ENCODE measurements around the gene SSBP4. TPM values are rescaled to one million over a fixed set of nuclear protein-coding genes. Genes with fewer than 3 reads are reported as not detected.

The SSBP4 gene
- total and polyA plus RNA-seq, 2 of the 8 experiments (the other 6 are each of a cell fraction or from before 2014, with no cell fraction given) = 26.4 to 33.7 TPM

DNA sequence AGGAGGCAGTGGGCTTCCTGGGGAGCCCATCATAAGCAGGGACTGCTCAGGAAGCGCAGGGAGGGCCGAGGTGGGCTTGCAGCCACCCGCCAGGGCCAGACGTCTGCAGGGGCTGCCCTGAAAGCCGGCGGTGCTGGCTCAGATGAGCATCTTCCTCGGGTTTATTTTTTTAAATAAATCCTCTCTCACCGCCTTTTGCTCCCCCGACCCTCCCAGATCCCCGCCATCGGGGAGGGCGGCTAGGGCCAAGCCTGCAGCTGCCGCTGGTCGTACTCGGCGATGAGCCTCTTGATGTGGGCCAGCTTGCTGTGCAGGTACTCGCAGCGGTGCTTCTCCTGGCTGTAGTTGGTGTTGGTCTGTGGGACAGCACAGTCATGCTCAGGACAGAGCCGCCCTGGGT is 25.3 kb downstream of the SSBP4 start:
- 93% methylated on average over 19 of the region's 19 CpGs; no CpG with 5 or more reads in 1 of the 2 experiments for WGBS, 2 experiments (ENCODE audit: extremely low coverage in 1 of 2, insufficient coverage in 1 of 2, insufficient read length in 1 of 2, insufficient replicate concordance in 2 of 2, low coverage in 1 of 2, low lambda C conversion rate in 2 of 2, missing lambda C conversion rate in 1 of 2)
- H2BK20ac ChIP-seq (ENCODE audit: low read length) = no peak overlapping the region
- POLR2A ChIA-PET (ENCODE audit: partially characterized antibody) = interaction anchor here (0.8 to 1.0 kb wide), 2 partner anchors 14 to 127 kb away, joined by 3 read pairs; partner anchors contain the start of gene UBA52
- no peak overlapping the region for H3K14ac ChIP-seq (ENCODE audit: insufficient read length)
- H2BK15ac ChIP-seq (ENCODE audit: low read length) = no peak overlapping the region
- no peak overlapping the region for H3K23ac ChIP-seq (ENCODE audit: insufficient read length)
- no peak for TF ChIP-seq RNF2 (IDR thresholded peaks at IDR 0.05; ENCODE audit: borderline replicate concordance, low read depth, low read length, missing control alignments, poor library complexity, severe bottlenecking)
- TF ChIP-seq CHD1 (IDR thresholded peaks at IDR 0.05; ENCODE audit: low read depth, low read length) = no peak
- TF ChIP-seq JUND (IDR thresholded peaks at IDR 0.05; ENCODE audit: low read length) = no peak
- no peak for TF ChIP-seq GABPA (IDR thresholded peaks at IDR 0.05; ENCODE audit: borderline replicate concordance, insufficient read depth, low read length)
- no peak for TF ChIP-seq TCF12 (IDR thresholded peaks at IDR 0.05; ENCODE audit: low read depth, low read length)
- TF ChIP-seq HDAC2 (IDR thresholded peaks at IDR 0.05; ENCODE audit: borderline replicate concordance in 1 of 2, low read depth in 2 of 2, low read length in 2 of 2) = no peak
- TF ChIP-seq CREB1 (IDR thresholded peaks at IDR 0.05) = no peak
- no peaks in the 10 kb centered on the region for H3K79me1 ChIP-seq (ENCODE audit: low read depth, low read length)
- no peak overlapping the region for H3K27ac ChIP-seq (ENCODE audit: low read depth, low read length)
- H3K27me3 ChIP-seq (replicated peaks in 1 of 4; ENCODE audit: control insufficient read depth in 3 of 4, extremely low read depth in 1 of 4, insufficient read depth in 3 of 4, low read length in 3 of 4) = no peaks in the 10 kb centered on the region
- H3K4me2 ChIP-seq (ENCODE audit: insufficient read depth in 1 of 2, low read depth in 2 of 2, low read length in 2 of 2) = no peak overlapping the region
- peaks cover 8% of the 10 kb centered on the region; the same call in 1 of the 2 replicates for H3K23me2 ChIP-seq (ENCODE audit: low read depth, low read length)
- no peak overlapping the region for H4K5ac ChIP-seq (ENCODE audit: insufficient read length, low read depth, low read length)
- no peak overlapping the region for H3K56ac ChIP-seq (replicated peaks; ENCODE audit: insufficient read length, low read depth, low read length)
- CTCF ChIA-PET (ENCODE audit: partially characterized antibody) = interaction anchor here (1.0 to 13.5 kb wide), 7 partner anchors 9 to 76 kb away, joined by 3 to 143 read pairs (median 5); no protein-coding TSS in a partner anchor
- H3K4me3 ChIP-seq (ENCODE audit: extremely low read depth in 1 of 4, insufficient read depth in 2 of 4, low read depth in 3 of 4, low read length in 4 of 4) = no peak overlapping the region
- FAIRE-seq (no peak), DNase-seq (ENCODE audit: low read depth in 1 of 2, low spot score in 2 of 2) (no peak)
- H4K20me1 ChIP-seq (replicated peaks in 1 of 2; ENCODE audit: control insufficient read depth in 1 of 2, insufficient read depth in 2 of 2, low read length in 2 of 2) = peaks cover 0 to 9% of the 10 kb centered on the region in 2 experiments
- no peak overlapping the region for H3K4ac ChIP-seq (replicated peaks; ENCODE audit: insufficient read length, low read depth, low read length)
- H3K9me3 ChIP-seq (ENCODE audit: insufficient read depth in 2 of 2, low read depth in 1 of 2, low read length in 1 of 2) = no peaks in the 10 kb centered on the region
- peaks cover 0 to 8% (median 3%) of the 10 kb centered on the region in 4 experiments; a peak in 6 of 7 replicates for H3K4me1 ChIP-seq (replicated peaks in 1 of 4; ENCODE audit: control insufficient read depth in 3 of 4, insufficient read depth in 4 of 4, low read length in 3 of 4)
- peaks cover 0 to 10% (median 1%) of the 10 kb centered on the region in 4 experiments; a peak in 2 of 8 replicates for H3K36me3 ChIP-seq (ENCODE audit: control insufficient read depth in 2 of 4, insufficient read depth in 4 of 4, low read length in 3 of 4)
- H4K91ac ChIP-seq (replicated peaks; ENCODE audit: insufficient read length, low read length) = no peak overlapping the region
- no peak overlapping the region for H3K18ac ChIP-seq (ENCODE audit: extremely low read depth, low read length)
- no peak overlapping the region for H3K9ac ChIP-seq (replicated peaks in 1 of 4; ENCODE audit: extremely low read depth in 1 of 4, low read depth in 3 of 4, low read length in 3 of 4)
- no peak overlapping the region for H2AFZ ChIP-seq (ENCODE audit: low read length)
- no peak overlapping the region for H2AK5ac ChIP-seq (ENCODE audit: low read depth, low read length)
- H2BK5ac ChIP-seq (ENCODE audit: low read depth, low read length) = no peak overlapping the region
- H3K79me2 ChIP-seq (ENCODE audit: control insufficient read depth in 1 of 2, insufficient read depth in 2 of 2, low read length in 2 of 2) = no peaks in the 10 kb centered on the region
- H2BK120ac ChIP-seq (replicated peaks; ENCODE audit: low read depth, low read length) = no peak overlapping the region
- no peak overlapping the region for H2BK12ac ChIP-seq (ENCODE audit: low read depth, low read length)
- H4K8ac ChIP-seq (ENCODE audit: extremely low read depth, insufficient read depth, low read length) = no peak overlapping the region

Measured in H1 (cell line).